Tongue (tissue), 2 donors: Measurements from ENCODE around the gene AMIGO2. TPM values are rescaled to one million over a fixed set of nuclear protein-coding genes. Genes with fewer than 3 reads are reported as not detected.
"Not testable (repeated sequence)": the region's sequence is repeated elsewhere in the genome, so short reads cannot be mapped to it uniquely, and the experiment has no call there.

Experiments used
- DNase-seq: peaks from one replicate; pipeline ENCODE4 v3.0.0-alpha.2; 2015
- total RNA-seq: library from RNA; depleted of rRNA; stranded (reverse); fragments of >200 nt; gene quantifications from one replicate; pipeline ENCODE4 v1.2.3, GENCODE V29; 2014

Gene AMIGO2
- total RNA-seq, 1 donor from 2014 or later = 2.5 TPM

GRCh38 chr12:47073951-47074350 is 5.8 kb downstream of the AMIGO2 start:
- DNase-seq = no peak

- no peak for DNase-seq
Measured at GRCh38 chr12:47071241-47071852, 8.4 kb downstream of the AMIGO2 start.

GRCh38 chr12:47070310-47070709 is 9.4 kb downstream of the AMIGO2 start:
- no peak for DNase-seq

GRCh38 chr12:47068539-47068938 is 11.2 kb downstream of the AMIGO2 start:
- DNase-seq = no peak

- no peak for DNase-seq
Measured at GRCh38 chr12:47067771-47068431, 11.9 kb downstream of the AMIGO2 start.

- DNase-seq = no peak
Measured at GRCh38 chr12:47067176-47067575, 12.6 kb downstream of the AMIGO2 start.

GRCh38 chr12:47066278-47067025 is 13.3 kb downstream of the AMIGO2 start:
- no peak for DNase-seq

- DNase-seq = no peak
Measured at GRCh38 chr12:47065546-47065945, 14.2 kb downstream of the AMIGO2 start.

- not testable (repeated sequence) for DNase-seq
Measured at GRCh38 chr12:47058640-47059039, 21.1 kb downstream of the AMIGO2 start.

GRCh38 chr12:47056944-47057343 is 22.8 kb downstream of the AMIGO2 start:
- DNase-seq = not testable (repeated sequence)

GRCh38 chr12:47055856-47056255 is 23.9 kb downstream of the AMIGO2 start:
- DNase-seq = not testable (repeated sequence)

- no peak for DNase-seq
Measured at GRCh38 chr12:47054659-47055058, 25.1 kb downstream of the AMIGO2 start.

GRCh38 chr12:47053961-47054360 is 25.8 kb downstream of the AMIGO2 start:
- DNase-seq = no peak

GRCh38 chr12:47052274-47052673 is 27.5 kb downstream of the AMIGO2 start:
- no peak for DNase-seq

- DNase-seq = not testable (repeated sequence)
Measured at GRCh38 chr12:47051291-47051690, 28.5 kb downstream of the AMIGO2 start.

- DNase-seq = no peak
Measured at GRCh38 chr12:47048541-47048940, 31.2 kb downstream of the AMIGO2 start.

- DNase-seq = no peak
Measured at GRCh38 chr12:47041327-47041726, 38.4 kb downstream of the AMIGO2 start.

GRCh38 chr12:47039756-47040155 is 40.0 kb downstream of the AMIGO2 start:
- DNase-seq = no peak

- DNase-seq = no peak
Measured at GRCh38 chr12:47039079-47039478, 40.7 kb downstream of the AMIGO2 start.

GRCh38 chr12:47038270-47038748 is 41.5 kb downstream of the AMIGO2 start:
- no peak for DNase-seq

GRCh38 chr12:47035484-47035883 is 44.3 kb downstream of the AMIGO2 start:
- no peak for DNase-seq

GRCh38 chr12:47034661-47035060 is 45.1 kb downstream of the AMIGO2 start:
- no peak for DNase-seq
